Spleen (tissue), 7 donors: ENCODE measurements around the gene HGF.

Experiments used
- CTCF ChIP-seq, 11 experiments: fragments of 200-600 bp in 7 of 11; fragments of 450-650 bp in 4 of 11; sonication (generic) in 4 of 11; IDR thresholded peaks in 8 of 11; conservative IDR thresholded peaks in 3 of 11; 1 replicate in 7 of 11; 2 replicates in 4 of 11; pipeline versions ENCODE4 v1.4.0 to v1.8.0; 2016 to 2021; ENCODE audit warnings: antibody characterized with exemption in 11 of 11, inconsistent platforms in 4 of 11, mild to moderate bottlenecking in 1 of 11
- POLR2A ChIP-seq, 3 donors: fragments of 450-650 bp; IDR thresholded peaks; one replicate each; pipeline ENCODE4 v1.5.1; 2017; ENCODE audit warnings: antibody characterized with exemption in 3 of 3, mild to moderate bottlenecking in 1 of 3
- POLR2AphosphoS5 ChIP-seq, 3 donors: sonication (generic); formaldehyde crosslinking; IDR thresholded peaks; one replicate each; pipeline ENCODE4 v1.5.1; 2017; ENCODE audit warnings: antibody characterized with exemption in 3 of 3
- donor health status: DM: no; HTN: no; CAD: no; lungs with moderate emphysema.
- donor health status: DM: no; HTN: no; CAD: no.
- donor health status: DM: no; HTN: no; CAD: no.

- TF ChIP-seq POLR2AphosphoS5 (IDR thresholded peaks at IDR 0.05) (no peak), CTCF (IDR thresholded peaks at IDR 0.05 in 8 of 11, conservative IDR thresholded peaks at IDR 0.05 in 3 of 11) (no peak), POLR2A (IDR thresholded peaks at IDR 0.05) (no peak)
These were observed 100.3 kb downstream of the HGF start for GRCh38 chr7:81669476-81670105.
